Activated CD4-positive, alpha-beta T cell treated with anti-CD3 and anti-CD28 coated beads, Interleukin-2, Interleukin-6, amounts not matched to agents 100 ng/mL and 50 ng/mL, durations not matched to agents 16 hours and 8 hours (primary cell): Measurements from ENCODE around the gene HTRA1.

Experiments
- DNase-seq: peaks from one replicate; pipeline ENCODE4 v3.0.0-alpha.2; 2020

Gene HTRA1

GRCh38 chr10:122461367-122461728 lies at the start of gene HTRA1:
Gene HTRA1, plus strand, starts transcription at chr10:122461553. Its CDS starts 100 bp downstream, at chr10:122461653.
- no peak for DNase-seq

DNA sequence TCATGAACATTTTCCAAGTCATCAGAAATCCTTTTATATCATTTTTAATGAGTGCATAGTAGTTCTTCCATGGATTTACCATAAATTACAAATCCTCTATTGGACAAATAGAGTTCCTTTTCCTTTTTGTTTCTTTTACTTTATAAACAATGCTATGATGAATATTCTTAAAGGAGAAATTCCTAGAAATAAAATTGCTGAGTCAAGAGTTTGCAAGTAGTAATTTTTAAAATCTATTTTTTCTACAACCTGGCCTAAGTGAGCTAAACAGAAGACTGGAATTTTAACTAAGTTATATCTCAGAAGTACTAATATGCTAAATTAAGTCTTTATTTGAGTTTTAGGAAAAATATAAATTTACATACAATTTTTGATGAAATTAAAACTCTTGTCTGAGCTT lies 48.0 kb upstream of the HTRA1 start:
- DNase-seq: no peak

GRCh38 chr10:122417667-122418066 lies 43.7 kb upstream of the HTRA1 start:
- DNase-seq: no peak

DNA sequence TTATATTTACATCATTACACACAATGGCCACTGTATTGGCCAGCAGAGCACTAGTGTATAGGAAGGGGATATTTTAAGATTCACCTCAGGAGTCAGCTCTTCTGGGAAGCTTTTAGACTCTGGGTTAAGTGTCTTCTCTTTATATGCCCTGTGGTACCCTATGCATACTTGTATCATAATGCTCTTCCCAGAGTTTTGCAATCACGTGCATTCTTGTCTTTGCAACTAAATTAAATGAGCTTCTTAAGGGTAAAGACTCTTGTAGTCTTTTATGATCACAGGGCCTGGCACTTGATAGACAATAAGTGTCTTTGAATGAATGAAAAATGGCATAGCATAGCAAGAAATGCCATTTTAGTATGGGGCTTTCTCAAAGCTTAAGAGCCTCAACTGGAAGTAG lies 42.3 kb upstream of the HTRA1 start:
- DNase-seq: no peak

DNA sequence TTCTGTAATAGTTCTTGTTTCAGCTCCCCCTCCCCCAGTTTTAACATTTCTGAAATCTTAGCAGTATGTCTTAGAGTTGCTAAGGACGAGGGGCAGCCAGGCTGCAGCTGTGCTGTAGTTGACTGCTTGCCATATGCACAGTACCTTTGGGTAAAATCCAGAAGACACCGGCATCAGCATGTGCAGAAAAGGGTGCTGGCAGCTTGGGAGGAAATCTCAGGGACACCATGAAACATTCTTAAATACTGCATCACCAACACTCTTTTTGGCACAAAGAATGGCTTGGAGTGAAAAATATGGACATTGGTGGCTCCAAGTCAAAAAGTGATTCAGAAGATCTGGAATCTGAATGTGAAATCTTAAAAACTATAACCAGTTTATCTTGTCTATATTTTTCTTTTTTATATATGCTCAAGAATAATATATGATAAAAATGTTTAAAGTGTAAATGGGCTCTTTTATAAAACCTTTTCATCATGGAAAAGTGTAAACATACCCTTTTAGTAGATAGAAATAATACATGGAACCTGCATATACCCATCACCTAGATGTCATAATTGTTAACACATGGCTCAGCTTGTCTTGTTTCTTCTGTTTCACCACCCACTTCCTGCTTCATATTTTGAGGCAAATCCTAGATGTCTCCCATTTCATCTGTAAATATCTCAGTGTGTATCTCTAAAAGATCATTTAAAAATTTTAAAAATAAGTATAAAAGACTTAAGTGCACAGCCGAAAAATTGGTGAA lies 41.3 kb upstream of the HTRA1 start:
- no peak for DNase-seq

GRCh38 chr10:122420624-122421007 lies 40.7 kb upstream of the HTRA1 start:
- DNase-seq: no peak

GRCh38 chr10:122421054-122421625 lies 40.2 kb upstream of the HTRA1 start:
- no peak for DNase-seq

DNA sequence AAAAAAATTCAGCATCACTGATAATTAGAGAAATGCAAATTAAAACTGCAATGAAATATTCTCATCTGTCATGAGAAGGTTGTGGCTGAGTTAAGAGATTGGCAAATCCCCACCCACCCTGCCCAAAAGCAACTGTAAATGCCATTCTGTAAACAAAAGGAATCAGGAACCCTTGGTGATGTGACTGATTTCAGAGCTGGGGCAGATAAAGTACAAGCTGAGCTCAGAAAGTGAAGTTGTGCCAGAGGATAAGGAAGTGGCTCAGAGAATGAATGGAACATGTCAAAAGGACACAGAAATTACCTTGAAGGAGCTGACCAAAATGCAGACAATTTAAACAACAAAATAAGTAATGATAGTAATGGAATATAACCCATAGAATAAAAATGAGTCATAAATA lies 39.6 kb upstream of the HTRA1 start:
- DNase-seq: no peak

DNA sequence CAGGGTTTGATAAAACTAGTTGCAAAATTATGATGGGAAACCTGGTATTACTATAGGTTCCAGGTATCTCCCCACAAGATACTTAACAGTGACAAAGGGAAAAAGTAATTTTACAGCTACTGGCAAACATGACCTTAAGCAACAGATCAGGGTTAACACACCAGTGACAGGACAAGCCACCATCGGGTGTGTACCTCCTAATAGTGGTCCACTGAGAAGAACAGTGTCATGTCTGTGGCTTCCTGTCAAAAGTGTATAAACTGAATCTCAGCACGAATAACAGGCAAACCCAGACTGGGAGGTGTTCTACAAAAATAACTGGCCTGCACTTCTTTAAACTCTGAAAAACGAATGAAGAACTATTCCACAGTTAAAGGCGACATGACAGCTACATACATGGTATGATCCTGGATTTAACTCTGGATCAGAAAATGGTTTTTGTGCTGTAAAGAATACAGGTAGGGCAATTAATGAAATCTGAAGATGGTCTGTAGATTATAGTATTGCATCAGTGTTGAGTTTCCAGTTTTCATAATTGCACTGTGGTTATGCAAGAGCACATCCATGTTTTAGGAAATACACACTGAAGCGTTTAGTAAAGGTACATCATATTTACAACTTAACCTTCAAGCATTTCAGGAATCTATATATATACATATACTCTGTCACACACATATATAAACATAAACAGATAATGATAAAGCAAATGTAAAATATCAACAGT lies 38.9 kb upstream of the HTRA1 start:
- no peak for DNase-seq

GRCh38 chr10:122424059-122424458 lies 37.3 kb upstream of the HTRA1 start:
- no peak for DNase-seq

DNA sequence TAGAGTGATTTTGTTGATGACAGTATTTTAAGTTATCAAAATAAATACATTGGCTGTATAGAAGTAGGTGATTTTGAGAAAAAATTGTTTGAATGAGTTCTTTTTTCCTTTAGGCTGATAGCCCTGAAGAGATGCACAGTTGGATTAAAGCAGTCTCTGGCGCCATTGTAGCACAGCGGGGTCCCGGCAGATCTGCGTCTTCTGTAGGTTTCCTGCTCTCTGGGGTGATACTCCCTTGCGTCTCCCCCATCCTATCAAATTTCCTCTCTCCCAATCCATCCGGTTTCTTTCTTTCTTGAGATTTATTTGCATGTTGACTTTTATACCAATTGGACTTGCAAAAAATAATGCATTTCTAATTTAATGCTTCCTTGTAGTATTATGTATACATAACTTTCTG lies 34.5 kb upstream of the HTRA1 start:
- no peak for DNase-seq

DNA sequence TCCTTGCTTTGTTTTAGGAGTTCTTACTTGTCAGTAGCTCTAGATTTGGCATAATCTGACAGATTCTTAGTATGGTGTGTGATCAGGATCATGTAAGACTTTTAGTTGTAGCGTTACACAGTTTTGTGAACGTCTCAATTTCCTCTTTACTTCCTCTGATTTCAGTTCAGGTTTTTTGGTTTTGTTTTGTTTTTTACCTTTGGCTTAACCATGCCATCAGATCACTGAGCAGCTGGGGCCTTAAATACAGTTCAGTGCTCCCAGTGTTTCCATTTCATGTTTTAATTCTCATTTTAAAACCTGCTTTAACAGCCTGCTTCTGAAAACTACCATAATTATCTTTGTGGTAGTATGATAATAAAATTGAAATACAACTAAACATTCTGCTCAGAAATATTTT lies 34.1 kb upstream of the HTRA1 start:
- DNase-seq: no peak

DNA sequence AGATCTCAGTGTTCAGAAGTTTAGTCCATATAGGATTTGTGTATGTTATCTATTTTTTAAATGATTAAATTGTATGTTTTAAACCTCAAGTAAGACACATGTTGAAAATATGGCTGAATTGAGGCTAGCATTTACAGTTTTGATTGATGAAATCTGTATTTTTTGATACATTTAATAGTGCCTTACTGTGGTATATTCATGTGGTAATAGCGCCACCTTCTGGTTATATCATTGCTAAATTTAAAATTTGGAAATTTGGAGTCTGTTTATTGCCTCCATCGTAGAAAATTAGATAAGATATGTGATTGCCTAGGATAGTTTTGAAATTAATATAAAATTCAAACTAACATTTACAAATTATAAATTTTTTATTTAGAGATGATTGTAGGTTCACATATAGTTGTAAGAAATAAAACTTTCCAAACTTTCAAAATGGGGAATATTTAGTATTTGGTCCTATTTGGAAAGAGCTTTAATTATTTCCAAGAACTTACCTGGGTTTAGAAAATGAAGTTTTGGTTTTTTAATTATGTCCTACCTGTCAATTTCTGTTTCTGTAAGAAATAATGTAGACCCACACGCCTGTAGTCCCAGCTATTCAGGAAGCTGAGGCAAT lies 26.0 kb upstream of the HTRA1 start:
- peak; percentile 60 for DNase-seq

DNA sequence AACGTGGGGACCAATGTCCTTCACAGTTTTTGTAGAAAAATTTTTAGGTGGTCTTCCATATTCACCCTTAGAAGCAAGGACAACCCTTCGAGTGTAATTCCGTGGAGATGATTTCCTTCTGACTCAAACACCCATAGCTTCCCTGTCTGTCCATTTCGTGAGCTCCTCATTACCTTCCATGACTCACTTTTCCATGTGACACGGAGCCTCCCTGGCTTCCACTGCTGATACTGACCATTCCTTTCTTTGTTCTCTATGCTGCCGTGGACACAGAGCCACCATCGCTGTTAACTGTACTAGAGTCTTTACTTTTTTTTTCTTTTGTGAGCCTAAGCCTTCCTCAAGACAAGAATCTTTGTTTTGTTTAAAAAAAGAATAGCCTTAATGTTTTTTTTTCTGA lies 19.4 kb upstream of the HTRA1 start:
- no peak for DNase-seq

DNA sequence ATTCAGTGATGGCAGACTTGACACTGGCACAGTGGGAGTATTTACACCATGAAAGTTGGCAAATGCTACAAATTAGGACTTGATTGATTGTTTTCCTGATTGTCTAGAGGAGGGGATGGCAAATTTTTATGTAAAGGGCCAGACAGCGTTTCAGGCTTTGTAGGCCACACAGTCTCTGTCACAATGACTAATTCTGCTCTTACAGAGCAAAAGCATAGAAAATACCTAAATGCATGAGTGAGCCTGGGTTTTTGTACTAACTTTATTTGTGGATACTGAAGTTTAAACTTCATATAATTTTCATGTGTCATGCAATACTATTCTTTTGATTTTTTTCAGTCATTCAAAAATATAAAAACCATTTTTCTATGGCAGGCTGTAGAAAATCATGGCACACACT lies 15.9 kb upstream of the HTRA1 start:
- DNase-seq: no peak

GRCh38 chr10:122445904-122446303 lies 15.4 kb upstream of the HTRA1 start:
- no peak for DNase-seq

DNA sequence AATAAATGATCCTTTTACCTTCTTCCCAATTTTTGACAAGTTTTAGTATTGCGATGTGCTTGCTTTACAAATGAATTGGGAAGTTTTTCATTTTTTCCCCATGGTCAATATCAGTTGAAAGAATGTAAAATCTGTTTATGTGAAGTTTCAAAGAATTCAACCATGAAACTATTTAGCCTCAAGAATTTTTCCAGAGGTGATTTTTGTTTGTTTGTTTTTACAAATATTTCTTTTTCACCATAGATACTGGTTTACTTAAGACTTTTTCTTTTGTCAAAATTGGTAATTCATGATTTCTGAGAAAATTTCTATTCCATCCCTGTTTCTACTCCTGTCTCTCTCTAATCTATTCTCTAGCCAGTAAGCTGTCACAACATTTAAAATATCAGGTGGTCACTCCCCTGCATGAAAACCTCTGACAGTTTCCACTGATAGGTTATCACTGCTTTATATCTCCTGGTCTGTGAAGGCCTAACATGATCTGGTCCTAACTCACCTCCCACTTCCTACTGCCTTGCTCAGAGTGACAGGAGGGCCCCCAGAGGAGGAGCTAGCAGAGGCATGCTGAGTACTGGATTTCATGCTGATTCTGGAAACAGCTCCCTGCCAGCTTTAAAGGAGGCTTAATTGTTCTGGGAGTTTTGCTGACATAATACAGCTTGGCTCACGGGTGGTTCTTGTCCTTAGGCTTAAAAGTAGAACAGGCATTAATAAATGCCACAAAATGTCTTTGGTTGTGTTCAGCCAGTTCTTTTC lies 14.5 kb upstream of the HTRA1 start:
- DNase-seq: no peak

DNA sequence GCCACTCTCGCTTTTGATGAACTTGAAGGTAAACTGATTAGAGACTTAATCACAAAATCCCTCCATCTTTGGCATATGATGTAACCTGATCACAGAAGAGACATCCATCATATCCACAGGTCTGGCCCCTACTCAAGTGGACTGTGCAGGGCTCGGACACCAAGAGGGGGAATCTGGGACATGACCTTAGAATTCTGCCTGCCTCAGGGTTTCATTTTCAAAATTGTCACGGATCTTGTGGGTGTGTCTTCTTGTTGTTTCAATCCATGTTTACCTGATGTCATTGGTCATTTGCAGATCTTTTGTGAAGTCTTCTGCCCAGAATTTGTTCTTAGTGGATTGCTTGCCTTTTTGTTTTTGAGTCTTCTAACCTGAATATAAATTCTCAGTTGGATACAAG lies 12.8 kb upstream of the HTRA1 start:
- DNase-seq: no peak

DNA sequence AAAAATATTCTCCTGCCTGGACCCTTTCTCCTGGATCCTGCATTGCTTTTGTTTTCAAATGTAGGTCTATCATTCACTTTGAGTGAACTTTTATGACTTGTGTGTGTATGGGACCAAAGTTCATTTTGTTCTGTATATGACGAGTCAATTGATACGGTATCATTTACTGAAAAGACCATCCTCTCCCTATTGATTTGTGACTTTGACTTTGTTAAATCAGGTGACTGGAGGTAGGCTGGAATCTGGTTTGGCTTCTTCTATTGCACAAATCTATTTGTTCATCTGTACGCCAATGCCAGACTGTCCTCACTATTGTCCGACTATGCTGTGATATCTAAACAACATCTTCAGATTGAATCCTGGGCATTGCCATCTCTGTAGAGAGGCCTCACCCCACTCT lies 12.2 kb upstream of the HTRA1 start:
- no peak for DNase-seq

- no peak for DNase-seq
Observed at GRCh38 chr10:122450353-122450990, 10.9 kb upstream of the HTRA1 start.

DNA sequence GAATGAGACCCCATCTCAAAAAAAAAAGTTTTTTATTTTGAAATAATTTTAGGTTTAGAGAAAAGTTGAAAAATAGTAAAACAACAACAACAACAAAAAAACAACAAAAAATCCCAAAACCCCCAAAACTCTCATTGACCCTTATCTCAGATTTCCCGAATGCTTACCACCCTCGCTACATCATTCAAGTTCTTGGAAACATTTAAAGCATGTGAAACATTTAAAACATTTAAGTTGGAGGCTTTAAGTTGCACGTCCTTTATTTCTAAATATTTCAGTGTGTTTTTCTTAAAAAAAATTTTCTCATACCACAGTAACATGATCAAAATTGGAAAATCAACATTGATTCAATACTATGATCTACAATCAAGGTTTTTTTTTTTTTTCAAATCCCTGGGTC lies 7.3 kb upstream of the HTRA1 start:
- no peak for DNase-seq

GRCh38 chr10:122454603-122455080 lies 6.7 kb upstream of the HTRA1 start, which contains the start of gene ARMS2:
Gene ARMS2, plus strand, starts transcription at chr10:122454653. Its CDS starts 75 bp downstream, at chr10:122454728.
- no peak for DNase-seq
